Adrenal gland (tissue), 12 donors: ENCODE results near the gene STAT3. TPM values are rescaled to one million over a fixed set of nuclear protein-coding genes. Genes with fewer than 3 reads are reported as not detected.

ENCODE experiments used
- DNase-seq, 7 donors: peaks; one replicate each; pipeline ENCODE4 v3.0.0-alpha.2; 2019 to 2020
- H3K27ac ChIP-seq, 5 donors: fragments of 200-600 bp; sonication (generic) in 4 of 5; 1 replicate in 3 of 5; 2 replicates in 2 of 5; pipeline versions ENCODE4 v1.5.1 to v1.8.0; 2016 to 2020; ENCODE audit warnings: mild to moderate bottlenecking in 1 of 5
- H3K27me3 ChIP-seq: fragments of 200-600 bp; 2 replicates; pipeline ENCODE4 v1.8.0; 2021
- H3K36me3 ChIP-seq, 2 donors: fragments of 200-600 bp; replicated peaks in 1 of 2; 1 replicate in 1 of 2; 2 replicates in 1 of 2; pipeline versions ENCODE4 v1.5.1 to v1.8.0; 2018 to 2022
- H3K4me1 ChIP-seq, 2 donors: fragments of 200-600 bp; replicated peaks in 1 of 2; 1 replicate in 1 of 2; 2 replicates in 1 of 2; pipeline versions ENCODE4 v1.5.1 to v1.8.0; 2018 to 2021
- H3K4me3 ChIP-seq, 4 donors: fragments of 200-600 bp; sonication (generic) in 3 of 4; one replicate each; pipeline ENCODE4 v1.5.1; 2016 to 2018
- H3K9me3 ChIP-seq, 3 donors: fragments of 200-600 bp; sonication (generic) in 1 of 3; replicated peaks in 1 of 3; 1 replicate in 2 of 3; 2 replicates in 1 of 3; pipeline versions ENCODE4 v1.5.1 to v1.8.0; 2016 to 2021
- CTCF ChIP-seq, 6 experiments: fragments of 450-650 bp in 4 of 6; fragments of 200-600 bp in 2 of 6; sonication (generic) in 1 of 6; IDR thresholded peaks; 1 replicate in 5 of 6; 2 replicates in 1 of 6; pipeline versions ENCODE4 v1.5.1 to v1.8.0; 2016 to 2021; ENCODE audit warnings: antibody characterized with exemption in 6 of 6, mild to moderate bottlenecking in 2 of 6, moderate library complexity in 1 of 6
- POLR2A ChIP-seq, 2 donors: fragments of 450-650 bp; IDR thresholded peaks; one replicate each; pipeline ENCODE4 v1.6.1; 2017; ENCODE audit warnings: antibody characterized with exemption in 2 of 2, mild to moderate bottlenecking in 2 of 2, moderate library complexity in 1 of 2
- WGBS, 4 donors: extraction: QIAGEN DNeasy Blood & Tissue Kit in 2 of 4; methylation state at CpG; one replicate each; pipeline versions ENCODE4 v1.1.5 to v1.1.7; 2013 to 2017; 5-methylcytosine and 5-hydroxymethylcytosine counted together
- intact Hi-C, 2 donors: fragments of 100-400 bp; cut with DNase I; formaldehyde crosslinking; loops; one replicate each; pipeline versions ENCODE4 v1.14.1 to v1.15.0; 2022 to 2023
- polyA plus RNA-seq, 3 donors: library from polyadenylated mRNA; stranded (reverse); fragments of 200-250 nt in 2 of 3; fragments of 350-450 nt in 1 of 3; fragmentation: Illumina TruSeq in 1 of 3; extraction: RNeasy Lipid Tissue Mini Kit (QIAGEN cat#74804) in 1 of 3; gene quantifications; one replicate each; pipeline ENCODE4 v1.2.3, GENCODE V29; 2013 to 2014
- total RNA-seq, 9 donors: library from RNA; depleted of rRNA in 4 of 9; stranded (reverse); fragments of >200 nt in 4 of 9; fragments of 120-200 nt in 1 of 9; fragmentation: NEBNext Ultra II Directional in 1 of 9; extraction: Animal tissue kit (Norgen Biotek cat#: 25700) in 1 of 9; gene quantifications; one replicate each; pipeline versions ENCODE4 v1.1.0 to v1.2.4, GENCODE V29; 2013 to 2023
- donor health status: healthy with polysubstance abuse.
- donor health status: Bipolar disorder and iron deficiency.
- donor health status: DM: yes; HTN: yes; CAD: no.
- donor health status: DM: no; HTN: no; CAD: no.
- donor health status: DM: no; HTN: no; CAD: no.
- donor health status: DM: yes; HTN: yes; CAD: no.

Gene STAT3
- total and polyA plus RNA-seq, 12 donors = 31.0 to 282 (median 160) TPM

- Histone ChIP-seq H3K4me3 (no peak overlapping the region), H3K36me3 (peaks cover 0 to 67% of the 10 kb centered on the region in 2 donors), H3K9me3 (no peaks in the 10 kb centered on the region), H3K27ac (peak overlapping the region in 2 of 5 donors; percentile 10 to 17), H3K4me1 (peaks cover 4 to 7% of the 10 kb centered on the region in 2 donors), H3K27me3 (no peaks in the 10 kb centered on the region)
- TF ChIP-seq CTCF (IDR thresholded peaks at IDR 0.05) = no peak
- TF ChIP-seq POLR2A (IDR thresholded peaks at IDR 0.05) = no peak
- DNase-seq = no peak
- intact Hi-C loops = no loop called here
- 93 to 100% (median 99%) methylated on average over 3 of the region's 3 CpGs for whole genome bisulfite sequencing, 4 donors
These were observed 92.2 kb downstream of the STAT3 start for GRCh38 chr17:42296012-42296411.

GRCh38 chr17:42294469-42295398 lies 93.5 kb downstream of the STAT3 start:
- H3K4me3 ChIP-seq = no peak overlapping the region
- 67 to 71% (median 70%) methylated on average over 12 of the region's 12 CpGs for WGBS, 4 donors
- H3K27me3 ChIP-seq = no peaks in the 10 kb centered on the region
- TF ChIP-seq CTCF (IDR thresholded peaks at IDR 0.05) (no peak), POLR2A (IDR thresholded peaks at IDR 0.05) (no peak)
- peaks cover 0 to 64% of the 10 kb centered on the region in 2 donors for H3K36me3 ChIP-seq
- H3K4me1 ChIP-seq = peaks cover 8 to 14% of the 10 kb centered on the region in 2 donors
- H3K27ac ChIP-seq = peak overlapping the region in 1 of 5 donors; percentile 58
- no peaks in the 10 kb centered on the region for H3K9me3 ChIP-seq
- intact Hi-C loops = no loop called here
- DNase-seq = peak in 3 of 7 donors; percentile 35 to 80 (median 49)

GRCh38 chr17:42291129-42291528 lies 97.1 kb downstream of the STAT3 start:
- H3K36me3 ChIP-seq = peaks cover 0 to 42% of the 10 kb centered on the region in 2 donors
- H3K4me1 ChIP-seq = peaks cover 35 to 40% of the 10 kb centered on the region in 2 donors
- H3K27ac ChIP-seq = no peak overlapping the region
- H3K27me3 ChIP-seq = no peaks in the 10 kb centered on the region
- no peak for TF ChIP-seq POLR2A (IDR thresholded peaks at IDR 0.05)
- TF ChIP-seq CTCF (IDR thresholded peaks at IDR 0.05) = no peak
- WGBS, 4 donors = 85 to 95% (median 87%) methylated on average over 11 of the region's 11 CpGs
- peak in 2 of 7 donors; percentile 10 to 50 for DNase-seq
- H3K4me3 ChIP-seq = no peak overlapping the region
- no peaks in the 10 kb centered on the region for H3K9me3 ChIP-seq
- intact Hi-C loops = no loop called here

- DNase-seq = peak in 3 of 7 donors; percentile 9 to 43 (median 10)
- no peak overlapping the region for H3K4me3 ChIP-seq
- no peak overlapping the region for H3K27ac ChIP-seq
- peaks cover 35 to 40% of the 10 kb centered on the region in 2 donors for H3K4me1 ChIP-seq
- WGBS, 4 donors = 80 to 91% (median 85%) methylated on average over 5 of the region's 5 CpGs
- intact Hi-C loops = no loop called here
- TF ChIP-seq CTCF (IDR thresholded peaks at IDR 0.05) = no peak
- no peak for TF ChIP-seq POLR2A (IDR thresholded peaks at IDR 0.05)
- H3K27me3 ChIP-seq = no peaks in the 10 kb centered on the region
- H3K36me3 ChIP-seq = peaks cover 0 to 36% of the 10 kb centered on the region in 2 donors
- no peaks in the 10 kb centered on the region for H3K9me3 ChIP-seq
These were observed 97.7 kb downstream of the STAT3 start for GRCh38 chr17:42290577-42290976.
